Epithelial cell of esophagus (primary cell): Measurements from ENCODE around the gene MEX3D.

ENCODE experiments used
- DNase-seq: peaks from one replicate; pipeline ENCODE4 v3.0.0; 2010; ENCODE audit warnings: low read depth
- H3K4me3 ChIP-seq: 2 replicates; pipeline ENCODE4 v1.5.1; 2011; ENCODE audit warnings: mild to moderate bottlenecking, low read length, control low read depth
- CTCF ChIP-seq: IDR thresholded peaks from 2 replicates; pipeline ENCODE4 v1.5.1; 2011; ENCODE audit warnings: low read depth, mild to moderate bottlenecking, low read length, control low read depth, inconsistent platforms; ENCODE audit not compliant: insufficient read depth; ENCODE audit errors: missing control alignments

Gene MEX3D

GRCh38 chr19:1577090-1577928 lies 9.2 kb upstream of the MEX3D start:
- TF ChIP-seq CTCF, result no peak
- H3K4me3 ChIP-seq, result no peak overlapping the region
- no peak for DNase-seq

- DNase-seq, result no peak
- TF ChIP-seq CTCF, result no peak
- H3K4me3 ChIP-seq, result no peak overlapping the region
Measured at GRCh38 chr19:1576242-1577089, 8.3 kb upstream of the MEX3D start.

GRCh38 chr19:1575323-1576241 lies 7.5 kb upstream of the MEX3D start:
- TF ChIP-seq CTCF, result no peak
- H3K4me3 ChIP-seq, result no peak overlapping the region
- no peak for DNase-seq

GRCh38 chr19:1574354-1575136 lies 6.4 kb upstream of the MEX3D start:
- TF ChIP-seq CTCF, result no peak
- H3K4me3 ChIP-seq, result no peak overlapping the region
- no peak for DNase-seq

GRCh38 chr19:1572795-1573194 lies 4.7 kb upstream of the MEX3D start:
- H3K4me3 ChIP-seq, result no peak overlapping the region
- no peak for TF ChIP-seq CTCF
- DNase-seq, result no peak

- no peak for TF ChIP-seq CTCF
- DNase-seq, result no peak
- no peak overlapping the region for H3K4me3 ChIP-seq
Measured at GRCh38 chr19:1571358-1571757, 3.2 kb upstream of the MEX3D start.
